K562 (cell line): Measurements from ENCODE around the gene SYMPK. TPM values are rescaled to one million over a fixed set of nuclear protein-coding genes. Genes with fewer than 3 reads are reported as not detected.

Experiments
- HNRNPH1 ChIP-seq: fragments of 200-400 bp; formaldehyde crosslinking; optimal IDR thresholded peaks from 2 replicates; pipeline ENCODE3; 2017; ENCODE audit warnings: low read depth, mild to moderate bottlenecking, low read length, moderate library complexity
- NFRKB ChIP-seq: fragments of 450-650 bp; IDR thresholded peaks from 2 replicates; pipeline ENCODE4 v1.6.1; 2016; ENCODE audit warnings: low read depth
- NR2F6 ChIP-seq: fragments of 450-650 bp; formaldehyde crosslinking; IDR thresholded peaks from 2 replicates; pipeline ENCODE4 v1.4.0; 2020; ENCODE audit warnings: mild to moderate bottlenecking
- SMAD3 ChIP-seq: fragments of 450-650 bp; formaldehyde crosslinking; conservative IDR thresholded peaks from 2 replicates; pipeline ENCODE4 v1.4.0; 2020; ENCODE audit warnings: mild to moderate bottlenecking
- SMARCA5 ChIP-seq: fragments of 450-650 bp; IDR thresholded peaks from 2 replicates; pipeline ENCODE4 v1.6.1; 2016
- SMARCB1 ChIP-seq: IDR thresholded peaks from 2 replicates; pipeline ENCODE4 v1.6.1; 2011; ENCODE audit warnings: improper control_type of control experiment, low read depth; ENCODE audit not compliant: insufficient read length
- SUPT5H ChIP-seq: fragments of 450-650 bp; IDR thresholded peaks from 2 replicates; pipeline ENCODE4 v1.6.1; 2016
- XRCC4 ChIP-seq: IDR thresholded peaks from one replicate; pipeline ENCODE4 v1.6.1; 2011; ENCODE audit not compliant: insufficient read depth, insufficient read length; ENCODE audit errors: extremely low read depth
- ZNF224 ChIP-seq: sonication (generic); formaldehyde crosslinking; IDR thresholded peaks from 2 replicates; pipeline ENCODE4 v1.8.0; 2022; ENCODE audit warnings: mild to moderate bottlenecking, missing genetic modification reagents
- ZNF24 ChIP-seq: fragments of 450-650 bp; IDR thresholded peaks from 2 replicates; pipeline ENCODE4 v1.6.1; 2016
- ZNF274 ChIP-seq: IDR thresholded peaks from 2 replicates; pipeline ENCODE4 v1.6.1; 2011; ENCODE audit warnings: low read depth, mild to moderate bottlenecking, low read length, moderate library complexity, borderline replicate concordance
- ZNF445 ChIP-seq: fragments of 250-450 bp; sonication (Bioruptor Pico); IDR thresholded peaks from 2 replicates; pipeline ENCODE4 v1.4.0; 2020; ENCODE audit warnings: low read depth, mild to moderate bottlenecking, moderate library complexity
- ZNF695 ChIP-seq: fragments of 450-650 bp; formaldehyde crosslinking; IDR thresholded peaks from 2 replicates; pipeline ENCODE4 v1.4.0; 2020; ENCODE audit warnings: mild to moderate bottlenecking, moderate library complexity
- polyA plus RNA-seq, 8 experiments: library from polyadenylated mRNA; depleted of rRNA in 4 of 8; stranded (reverse) in 5 of 8; unstranded in 3 of 8; fragments of >200 nt; fragmentation: Nextera tagmentation in 2 of 8; fragmentation: Illumina TruSeq in 1 of 8; extraction: Ambion mirVana in 2 of 8; extraction: Trizol in 1 of 8; gene quantifications; 2 replicates each; pipeline versions ENCODE4 v1.2.1 to v1.2.3, GENCODE V29; 2011 to 2014; ENCODE audit warnings: inconsistent platforms in 1 of 8, missing spikeins in 1 of 8
- total RNA-seq, 7 experiments: library from RNA; depleted of rRNA in 6 of 7; stranded (reverse); fragments of >200 nt in 6 of 7; fragmentation: Illumina TruSeq in 2 of 7; extraction: Trizol in 2 of 7; gene quantifications; 2 replicates each; pipeline versions ENCODE4 v1.2.1 to v1.2.3, GENCODE V29; 2011 to 2021; ENCODE audit warnings: low replicate concordance in 1 of 7
- TF ChIP-seq, protein P1 (sequence below): fragments of 450-650 bp; IDR thresholded peaks from 2 replicates; pipeline ENCODE4 v1.6.1; 2016; ENCODE audit warnings: missing biosample characterization, missing genetic modification characterization
- TF ChIP-seq, protein P2 (sequence below): fragments of 150-350 bp; IDR thresholded peaks from 2 replicates; pipeline ENCODE4 v1.6.1; 2014; ENCODE audit warnings: low read depth, mild to moderate bottlenecking, low read length, borderline replicate concordance
- TF ChIP-seq, protein P3 (sequence below): sonication (generic); formaldehyde crosslinking; IDR thresholded peaks from 2 replicates; pipeline ENCODE4 v1.8.1; 2023; ENCODE audit warnings: mild to moderate bottlenecking, missing genetic modification reagents
- TF ChIP-seq, protein P4 (sequence below): sonication (generic); formaldehyde crosslinking; IDR thresholded peaks from 2 replicates; pipeline ENCODE4 v1.8.1; 2023; ENCODE audit warnings: mild to moderate bottlenecking, missing genetic modification reagents, moderate library complexity
- TF ChIP-seq, protein P5 (sequence below), 2 experiments: fragments of 250-450 bp in 1 of 2; fragments of 450-650 bp in 1 of 2; sonication (Bioruptor Pico) in 1 of 2; IDR thresholded peaks; 2 replicates each; pipeline versions ENCODE4 v1.6.1 to v1.8.0; 2016 to 2021; ENCODE audit warnings: mild to moderate bottlenecking in 2 of 2, moderate library complexity in 2 of 2, missing compliant biosample characterization in 1 of 2, missing genetic modification characterization in 1 of 2
- TF ChIP-seq, protein P6 (sequence below): fragments of 250-450 bp; sonication (Bioruptor Pico); IDR thresholded peaks from 2 replicates; pipeline ENCODE4 v1.8.0; 2022; ENCODE audit warnings: inconsistent platforms

The SYMPK gene
- total and polyA plus RNA-seq, 9 of the 15 experiments (the other 6 are each of a cell fraction or from before 2014, with no cell fraction given): 0.73 to 95.5 (median 58.4) TPM

DNA sequence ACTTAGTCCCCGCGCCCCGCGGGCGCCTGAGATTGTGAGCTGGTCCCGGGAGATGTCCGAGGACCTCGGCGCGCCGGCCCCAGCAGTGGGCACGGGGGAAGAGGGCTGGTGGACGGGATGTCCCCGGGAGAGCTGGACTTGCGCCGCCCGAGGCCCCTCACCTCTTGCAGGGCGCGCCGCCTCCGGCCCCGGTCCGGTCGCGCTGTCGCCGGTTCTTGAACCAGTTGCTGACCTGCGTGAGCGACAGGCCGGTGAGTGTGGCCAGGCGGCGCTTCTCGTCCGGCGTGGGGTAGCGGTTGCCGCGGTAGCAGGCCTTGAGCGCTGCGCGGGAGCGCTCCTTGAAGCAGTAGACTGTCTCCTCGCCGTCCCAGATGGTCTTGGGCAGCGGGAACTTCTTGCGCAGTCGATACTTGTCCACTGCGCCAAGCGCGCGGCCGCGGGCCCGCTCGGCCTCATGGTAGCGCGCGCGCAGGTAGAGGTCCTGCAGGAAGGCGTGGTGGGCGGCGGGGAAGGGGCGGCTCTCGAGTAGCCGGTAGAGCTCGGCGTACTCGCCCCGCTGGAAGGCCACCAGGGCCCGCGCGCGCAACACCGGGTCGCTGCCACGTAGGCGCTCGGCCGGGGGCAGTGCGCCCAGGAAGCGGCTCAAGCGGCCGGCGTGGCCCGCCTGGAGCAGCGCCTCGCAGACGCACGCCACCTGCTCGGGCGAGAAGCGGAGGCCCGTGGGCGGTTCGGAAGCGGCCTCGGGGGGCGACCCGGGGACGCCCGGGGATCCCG lies 94.9 kb downstream of the SYMPK start (continued):
- TF ChIP-seq, protein P1, sequence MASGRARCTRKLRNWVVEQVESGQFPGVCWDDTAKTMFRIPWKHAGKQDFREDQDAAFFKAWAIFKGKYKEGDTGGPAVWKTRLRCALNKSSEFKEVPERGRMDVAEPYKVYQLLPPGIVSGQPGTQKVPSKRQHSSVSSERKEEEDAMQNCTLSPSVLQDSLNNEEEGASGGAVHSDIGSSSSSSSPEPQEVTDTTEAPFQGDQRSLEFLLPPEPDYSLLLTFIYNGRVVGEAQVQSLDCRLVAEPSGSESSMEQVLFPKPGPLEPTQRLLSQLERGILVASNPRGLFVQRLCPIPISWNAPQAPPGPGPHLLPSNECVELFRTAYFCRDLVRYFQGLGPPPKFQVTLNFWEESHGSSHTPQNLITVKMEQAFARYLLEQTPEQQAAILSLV (tag): no peak
- TF ChIP-seq NFRKB (no peak), XRCC4 (no peak), NR2F6 (no peak), HNRNPH1 (no peak), ZNF224 (CRISPR knock-in tag) (no peak), SMARCB1 (no peak), ZNF274 (no peak; the same call in 1 of the 2 replicates), ZNF24 (0 out of 2 replicates have a peak, but pooled peaks have one; percentile 33), ZNF445 (CRISPR knock-in tag) (no peak), SUPT5H (peak; percentile 40), ZNF695 (CRISPR knock-in tag) (no peak), SMARCA5 (no peak), SMAD3 (no peak)
- TF ChIP-seq, protein P2, sequence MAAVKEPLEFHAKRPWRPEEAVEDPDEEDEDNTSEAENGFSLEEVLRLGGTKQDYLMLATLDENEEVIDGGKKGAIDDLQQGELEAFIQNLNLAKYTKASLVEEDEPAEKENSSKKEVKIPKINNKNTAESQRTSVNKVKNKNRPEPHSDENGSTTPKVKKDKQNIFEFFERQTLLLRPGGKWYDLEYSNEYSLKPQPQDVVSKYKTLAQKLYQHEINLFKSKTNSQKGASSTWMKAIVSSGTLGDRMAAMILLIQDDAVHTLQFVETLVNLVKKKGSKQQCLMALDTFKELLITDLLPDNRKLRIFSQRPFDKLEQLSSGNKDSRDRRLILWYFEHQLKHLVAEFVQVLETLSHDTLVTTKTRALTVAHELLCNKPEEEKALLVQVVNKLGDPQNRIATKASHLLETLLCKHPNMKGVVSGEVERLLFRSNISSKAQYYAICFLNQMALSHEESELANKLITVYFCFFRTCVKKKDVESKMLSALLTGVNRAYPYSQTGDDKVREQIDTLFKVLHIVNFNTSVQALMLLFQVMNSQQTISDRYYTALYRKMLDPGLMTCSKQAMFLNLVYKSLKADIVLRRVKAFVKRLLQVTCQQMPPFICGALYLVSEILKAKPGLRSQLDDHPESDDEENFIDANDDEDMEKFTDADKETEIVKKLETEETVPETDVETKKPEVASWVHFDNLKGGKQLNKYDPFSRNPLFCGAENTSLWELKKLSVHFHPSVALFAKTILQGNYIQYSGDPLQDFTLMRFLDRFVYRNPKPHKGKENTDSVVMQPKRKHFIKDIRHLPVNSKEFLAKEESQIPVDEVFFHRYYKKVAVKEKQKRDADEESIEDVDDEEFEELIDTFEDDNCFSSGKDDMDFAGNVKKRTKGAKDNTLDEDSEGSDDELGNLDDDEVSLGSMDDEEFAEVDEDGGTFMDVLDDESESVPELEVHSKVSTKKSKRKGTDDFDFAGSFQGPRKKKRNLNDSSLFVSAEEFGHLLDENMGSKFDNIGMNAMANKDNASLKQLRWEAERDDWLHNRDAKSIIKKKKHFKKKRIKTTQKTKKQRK: no peak
- TF ChIP-seq, protein P3, sequence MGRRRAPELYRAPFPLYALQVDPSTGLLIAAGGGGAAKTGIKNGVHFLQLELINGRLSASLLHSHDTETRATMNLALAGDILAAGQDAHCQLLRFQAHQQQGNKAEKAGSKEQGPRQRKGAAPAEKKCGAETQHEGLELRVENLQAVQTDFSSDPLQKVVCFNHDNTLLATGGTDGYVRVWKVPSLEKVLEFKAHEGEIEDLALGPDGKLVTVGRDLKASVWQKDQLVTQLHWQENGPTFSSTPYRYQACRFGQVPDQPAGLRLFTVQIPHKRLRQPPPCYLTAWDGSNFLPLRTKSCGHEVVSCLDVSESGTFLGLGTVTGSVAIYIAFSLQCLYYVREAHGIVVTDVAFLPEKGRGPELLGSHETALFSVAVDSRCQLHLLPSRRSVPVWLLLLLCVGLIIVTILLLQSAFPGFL (CRISPR knock-in tag): no peak
- TF ChIP-seq, protein P4, sequence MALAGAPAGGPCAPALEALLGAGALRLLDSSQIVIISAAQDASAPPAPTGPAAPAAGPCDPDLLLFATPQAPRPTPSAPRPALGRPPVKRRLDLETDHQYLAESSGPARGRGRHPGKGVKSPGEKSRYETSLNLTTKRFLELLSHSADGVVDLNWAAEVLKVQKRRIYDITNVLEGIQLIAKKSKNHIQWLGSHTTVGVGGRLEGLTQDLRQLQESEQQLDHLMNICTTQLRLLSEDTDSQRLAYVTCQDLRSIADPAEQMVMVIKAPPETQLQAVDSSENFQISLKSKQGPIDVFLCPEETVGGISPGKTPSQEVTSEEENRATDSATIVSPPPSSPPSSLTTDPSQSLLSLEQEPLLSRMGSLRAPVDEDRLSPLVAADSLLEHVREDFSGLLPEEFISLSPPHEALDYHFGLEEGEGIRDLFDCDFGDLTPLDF (CRISPR knock-in tag): no peak
- TF ChIP-seq, protein P5, sequence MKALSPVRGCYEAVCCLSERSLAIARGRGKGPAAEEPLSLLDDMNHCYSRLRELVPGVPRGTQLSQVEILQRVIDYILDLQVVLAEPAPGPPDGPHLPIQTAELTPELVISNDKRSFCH (CRISPR knock-in tag; IDR thresholded peaks at IDR 0.05): no peak
- TF ChIP-seq, protein P5 (tag; IDR thresholded peaks at IDR 0.05): no peak
- TF ChIP-seq, protein P6, sequence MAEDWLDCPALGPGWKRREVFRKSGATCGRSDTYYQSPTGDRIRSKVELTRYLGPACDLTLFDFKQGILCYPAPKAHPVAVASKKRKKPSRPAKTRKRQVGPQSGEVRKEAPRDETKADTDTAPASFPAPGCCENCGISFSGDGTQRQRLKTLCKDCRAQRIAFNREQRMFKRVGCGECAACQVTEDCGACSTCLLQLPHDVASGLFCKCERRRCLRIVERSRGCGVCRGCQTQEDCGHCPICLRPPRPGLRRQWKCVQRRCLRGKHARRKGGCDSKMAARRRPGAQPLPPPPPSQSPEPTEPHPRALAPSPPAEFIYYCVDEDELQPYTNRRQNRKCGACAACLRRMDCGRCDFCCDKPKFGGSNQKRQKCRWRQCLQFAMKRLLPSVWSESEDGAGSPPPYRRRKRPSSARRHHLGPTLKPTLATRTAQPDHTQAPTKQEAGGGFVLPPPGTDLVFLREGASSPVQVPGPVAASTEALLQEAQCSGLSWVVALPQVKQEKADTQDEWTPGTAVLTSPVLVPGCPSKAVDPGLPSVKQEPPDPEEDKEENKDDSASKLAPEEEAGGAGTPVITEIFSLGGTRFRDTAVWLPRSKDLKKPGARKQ (CRISPR knock-in tag): no peak
